Cardiac ventricle fibroblast (primary cell): ENCODE results near the gene IGFN1. TPM values are rescaled to one million over a fixed set of nuclear protein-coding genes. Genes with fewer than 3 reads are reported as not detected.

ENCODE experiments used
- total RNA-seq: library from RNA; depleted of rRNA; stranded (reverse); fragments of >200 nt; gene quantifications from 2 replicates; pipeline ENCODE4 v1.2.3, GENCODE V29; 2015

The IGFN1 gene
- total RNA-seq, result not detected in 2 replicates

GRCh38 chr1:201190624-201191051 lies at the start of gene IGFN1:
Gene IGFN1, plus strand, starts transcription at chr1:201190824. Its CDS starts 2,470 bp downstream, at chr1:201193294.

GRCh38 chr1:201154389-201155165 lies 36.0 kb upstream of the IGFN1 start, which contains the start of gene TMEM9:
Gene TMEM9, minus strand, starts transcription at chr1:201154474. Its CDS starts 551 bp downstream, at chr1:201153923.

Other genes with a start within 250 kb of the IGFN1 start
- gene KIF21B, start 167.1 kb upstream of the IGFN1 start, total RNA-seq, result 0.29 and 0.31 TPM in 2 replicates
- not detected in 2 replicates for gene CACNA1S, start 78.4 kb upstream of the IGFN1 start, total RNA-seq
- 0.34 TPM in 1 of 2 replicates, not detected in the other for gene ASCL5, start 63.6 kb upstream of the IGFN1 start, total RNA-seq
- 50.2 and 60.9 TPM in 2 replicates for gene TMEM9, start 36.4 kb upstream of the IGFN1 start, total RNA-seq
- 0.15 and 0.19 TPM in 2 replicates for gene PKP1, start 92.7 kb downstream of the IGFN1 start, total RNA-seq
- 0.78 TPM in 1 of 2 replicates, not detected in the other for gene TNNT2, start 186.9 kb downstream of the IGFN1 start, total RNA-seq
- not detected in 2 replicates for gene LAD1, start 208.5 kb downstream of the IGFN1 start, total RNA-seq
- gene TNNI1, start 230.9 kb downstream of the IGFN1 start, total RNA-seq, result not detected in 2 replicates